ENCODE data around the gene STXBP5. TPM values are rescaled to one million over a fixed set of nuclear protein-coding genes. Genes with fewer than 3 reads are reported as not detected.
A peak's percentile ranks its signal among the peaks of the same experiment; 100 is the strongest.

Gene STXBP5
- total and polyA plus RNA-seq, 9 of the 15 experiments (the other 6 are each of a cell fraction or from before 2014, with no cell fraction given) = 23.3 to 172 (median 71.5) TPM

- TF ChIP-seq CXXC5 (CRISPR knock-in tag; IDR thresholded peaks at IDR 0.05) (no peak), TCF7 (IDR thresholded peaks at IDR 0.05; ENCODE audit: borderline replicate concordance) (no peak), ZBTB1 (CRISPR knock-in tag; IDR thresholded peaks at IDR 0.05; ENCODE audit: borderline replicate concordance, low read depth) (no peak), KLF13 (tag; IDR thresholded peaks at IDR 0.05; ENCODE audit: borderline replicate concordance, low read depth) (no peak), TCFL5 (CRISPR knock-in tag; conservative IDR thresholded peaks at IDR 0.05) (no peak), SETDB1 (IDR thresholded peaks at IDR 0.05; ENCODE audit: low read length) (no peak), HLTF (IDR thresholded peaks at IDR 0.05) (no peak)
These were observed 74.7 kb downstream of the STXBP5 start (continued) for GRCh38 chr6:147278891-147279290.

GRCh38 chr6:147279427-147279826 is 75.2 kb downstream of the STXBP5 start:
- Histone ChIP-seq H3K27me3 (ENCODE audit: control insufficient read depth in 2 of 2, insufficient read depth in 2 of 2, low read length in 2 of 2) (no peaks in the 10 kb centered on the region), H3K36me3 (ENCODE audit: control insufficient read depth, insufficient read depth, low read length) (peaks cover 95% of the 10 kb centered on the region), H3K4me3 (no peak overlapping the region), H4K20me1 (replicated peaks; ENCODE audit: control insufficient read depth, insufficient read depth, low read length) (no peaks in the 10 kb centered on the region), H3K4me2 (ENCODE audit: insufficient read depth, low read length) (no peak overlapping the region), H2AFZ (ENCODE audit: low read depth, low read length) (no peak overlapping the region), H3K79me2 (ENCODE audit: control insufficient read depth, insufficient read depth, low read length) (peaks cover 71% of the 10 kb centered on the region), H3K4me1 (replicated peaks in 1 of 2; ENCODE audit: control insufficient read depth in 2 of 2, insufficient read depth in 2 of 2, low read length in 2 of 2) (peaks cover 0 to 8% of the 10 kb centered on the region in 2 experiments; a peak in 2 of 5 replicates), H3K9ac (ENCODE audit: insufficient read depth in 1 of 2, low read depth in 2 of 2, low read length in 2 of 2) (no peak overlapping the region), H3K9me3 (replicated peaks; ENCODE audit: control insufficient read depth, insufficient read depth, low read depth, low read length) (no peaks in the 10 kb centered on the region), H3K9me1 (ENCODE audit: control insufficient read depth, insufficient read depth, low read length) (no peaks in the 10 kb centered on the region), H3K27ac (ENCODE audit: extremely low read depth, low read depth, low read length) (no peak overlapping the region)
- ATAC-seq (no peak), FAIRE-seq (no peak), DNase-seq (ENCODE audit: extremely low read depth in 1 of 4, low spot score in 3 of 4) (no peak)
- in situ Hi-C loops (cut with MboI) (no loop called here), intact Hi-C loops (cut with micrococcal nuclease) (no loop called here)
- no TSS peak for BruUV-seq (replicated peaks)
- POLR2A ChIA-PET = no interaction called here
- WGBS (ENCODE audit: insufficient coverage, low coverage, missing lambda C conversion rate) = 54% methylated on average over 2 of the region's 2 CpGs
- CTCF ChIA-PET (ENCODE audit: low intra/inter-chr PET ratio) = interaction anchor here (0.7 kb wide), 1 partner anchor 58 kb away, joined by 3 read pairs; no protein-coding TSS in a partner anchor
- TF ChIP-seq MEIS2 (IDR thresholded peaks at IDR 0.05; ENCODE audit: partially characterized antibody) (peak; percentile 39), NCOA6 (IDR thresholded peaks at IDR 0.05) (no peak), IRF9 (tag; IDR thresholded peaks at IDR 0.05) (peak; percentile 54; the same call in 1 of the 2 replicates), ZNF707 (CRISPR knock-in tag; conservative IDR thresholded peaks at IDR 0.05) (no peak), STAT5B (CRISPR knock-in tag; IDR thresholded peaks at IDR 0.05) (no peak), TEAD4 (IDR thresholded peaks at IDR 0.05; ENCODE audit: low read length) (peak; percentile 60; the same call in 1 of the 2 replicates), TEAD4 (CRISPR knock-in tag; IDR thresholded peaks at IDR 0.05; ENCODE audit: borderline replicate concordance) (no peak), POLR2H (tag; IDR thresholded peaks at IDR 0.05; ENCODE audit: low read depth) (0 out of 2 replicates have a peak, but pooled peaks have one; percentile 12), ZNF780A (CRISPR knock-in tag; IDR thresholded peaks at IDR 0.05) (no peak), NR1H2 (CRISPR knock-in tag; IDR thresholded peaks at IDR 0.05) (no peak), ZNF165 (CRISPR knock-in tag; IDR thresholded peaks at IDR 0.05; ENCODE audit: borderline replicate concordance) (no peak), HEY1 (CRISPR knock-in tag; IDR thresholded peaks at IDR 0.05; ENCODE audit: borderline replicate concordance) (no peak), ZNF77 (CRISPR knock-in tag; IDR thresholded peaks at IDR 0.05) (no peak), EP300 (IDR thresholded peaks at IDR 0.05; ENCODE audit: low read length) (no peak), ZBTB43 (CRISPR knock-in tag; IDR thresholded peaks at IDR 0.05) (no peak), CEBPG (CRISPR knock-in tag; IDR thresholded peaks at IDR 0.05) (no peak), CEBPG (tag; conservative IDR thresholded peaks at IDR 0.05 in 1 of 2, IDR thresholded peaks at IDR 0.05 in 1 of 2) (peak; percentile 88 to 93)

Data from K562 (cell line).